T-helper 1 cell treated with Interleukin-12 subunit alpha and Interleukin-12 subunit beta and Interleukin-4 antibody, amounts not matched to agents 30 μg/mL and 1 μg/mL, for 36 hours (primary cell): Measurements from ENCODE around the gene IQCE.

ENCODE experiments used
- H3K27ac Mint-ChIP-seq: one replicate; pipeline ENCODE4 v1.8.0; 2021; ENCODE audit warnings: mild to moderate bottlenecking, mixed read lengths
- H3K27me3 Mint-ChIP-seq: one replicate; pipeline ENCODE4 v1.8.0; 2021; ENCODE audit warnings: low read depth, mixed read lengths
- H3K36me3 Mint-ChIP-seq: one replicate; pipeline ENCODE4 v1.8.0; 2021; ENCODE audit warnings: low read depth, mixed read lengths
- H3K4me1 Mint-ChIP-seq: one replicate; pipeline ENCODE4 v1.8.0; 2021; ENCODE audit warnings: low read depth, mixed read lengths
- H3K4me3 Mint-ChIP-seq: one replicate; pipeline ENCODE4 v1.8.0; 2021; ENCODE audit warnings: mild to moderate bottlenecking, moderate library complexity, mixed read lengths
- H3K9me3 Mint-ChIP-seq: one replicate; pipeline ENCODE4 v1.8.0; 2021; ENCODE audit warnings: mixed read lengths

Gene IQCE, protein sequence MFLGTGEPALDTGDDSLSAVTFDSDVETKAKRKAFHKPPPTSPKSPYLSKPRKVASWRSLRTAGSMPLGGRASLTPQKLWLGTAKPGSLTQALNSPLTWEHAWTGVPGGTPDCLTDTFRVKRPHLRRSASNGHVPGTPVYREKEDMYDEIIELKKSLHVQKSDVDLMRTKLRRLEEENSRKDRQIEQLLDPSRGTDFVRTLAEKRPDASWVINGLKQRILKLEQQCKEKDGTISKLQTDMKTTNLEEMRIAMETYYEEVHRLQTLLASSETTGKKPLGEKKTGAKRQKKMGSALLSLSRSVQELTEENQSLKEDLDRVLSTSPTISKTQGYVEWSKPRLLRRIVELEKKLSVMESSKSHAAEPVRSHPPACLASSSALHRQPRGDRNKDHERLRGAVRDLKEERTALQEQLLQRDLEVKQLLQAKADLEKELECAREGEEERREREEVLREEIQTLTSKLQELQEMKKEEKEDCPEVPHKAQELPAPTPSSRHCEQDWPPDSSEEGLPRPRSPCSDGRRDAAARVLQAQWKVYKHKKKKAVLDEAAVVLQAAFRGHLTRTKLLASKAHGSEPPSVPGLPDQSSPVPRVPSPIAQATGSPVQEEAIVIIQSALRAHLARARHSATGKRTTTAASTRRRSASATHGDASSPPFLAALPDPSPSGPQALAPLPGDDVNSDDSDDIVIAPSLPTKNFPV

DNA sequence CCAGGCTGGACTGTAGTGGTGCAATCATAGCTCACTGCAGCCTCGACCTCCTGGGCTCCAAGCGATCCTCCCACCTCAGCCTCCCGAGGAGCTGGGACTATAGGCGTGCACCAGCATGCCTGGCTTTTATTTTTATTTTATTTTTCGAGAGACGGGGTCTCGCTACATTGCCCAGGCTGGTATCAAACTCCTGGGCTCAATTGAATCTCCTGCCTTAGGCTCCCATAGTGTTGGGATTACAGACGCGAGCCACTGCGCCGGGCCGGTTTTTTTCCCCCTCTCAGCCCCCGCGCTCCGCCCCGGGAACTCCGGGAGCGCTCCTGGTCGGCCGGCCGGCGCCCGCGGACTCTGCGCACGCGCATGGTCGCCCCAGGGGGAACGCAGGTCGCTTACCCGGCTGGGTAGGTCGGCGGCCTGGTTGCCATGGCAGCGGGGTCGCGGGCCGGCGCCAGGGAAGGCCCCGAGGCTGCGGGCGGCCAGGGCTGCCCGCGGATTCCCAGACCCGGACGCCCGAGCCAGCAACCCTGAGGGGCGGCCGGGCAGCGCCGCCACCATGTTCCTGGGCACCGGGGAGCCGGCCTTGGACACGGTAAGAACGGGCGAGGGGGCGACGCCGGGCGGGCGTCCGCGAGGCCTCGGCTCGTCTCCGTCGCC, at the start of gene IQCE:
IQCE (plus strand) TSS at position 351 of the 654 bp plus-strand sequence; CDS start at position 554, 203 bp downstream.
- H3K27ac Mint-ChIP-seq, result peak within 1 kb of the TSS; percentile 31

GRCh38 chr7:2509298-2509906, 49.4 kb upstream of the IQCE start:
- Mint-ChIP-seq H3K27me3 (no peaks in the 10 kb centered on the region), H3K4me3 (peak overlapping the region; percentile 68), H3K36me3 (no peaks in the 10 kb centered on the region), H3K9me3 (no peaks in the 10 kb centered on the region), H3K27ac (peak overlapping the region; percentile 79), H3K4me1 (peaks cover 31% of the 10 kb centered on the region)

More for the DNA sequence above, at the start of gene IQCE:
- H3K36me3 Mint-ChIP-seq, result peaks cover 1% of the 10 kb centered on the region
- H3K9me3 Mint-ChIP-seq, result no peaks in the 10 kb centered on the region
- no peaks in the 10 kb centered on the region for H3K27me3 Mint-ChIP-seq
- H3K4me3 Mint-ChIP-seq, result peak within 1 kb of the TSS; percentile 76
- peaks cover 25% of the 10 kb centered on the region for H3K4me1 Mint-ChIP-seq

DNA sequence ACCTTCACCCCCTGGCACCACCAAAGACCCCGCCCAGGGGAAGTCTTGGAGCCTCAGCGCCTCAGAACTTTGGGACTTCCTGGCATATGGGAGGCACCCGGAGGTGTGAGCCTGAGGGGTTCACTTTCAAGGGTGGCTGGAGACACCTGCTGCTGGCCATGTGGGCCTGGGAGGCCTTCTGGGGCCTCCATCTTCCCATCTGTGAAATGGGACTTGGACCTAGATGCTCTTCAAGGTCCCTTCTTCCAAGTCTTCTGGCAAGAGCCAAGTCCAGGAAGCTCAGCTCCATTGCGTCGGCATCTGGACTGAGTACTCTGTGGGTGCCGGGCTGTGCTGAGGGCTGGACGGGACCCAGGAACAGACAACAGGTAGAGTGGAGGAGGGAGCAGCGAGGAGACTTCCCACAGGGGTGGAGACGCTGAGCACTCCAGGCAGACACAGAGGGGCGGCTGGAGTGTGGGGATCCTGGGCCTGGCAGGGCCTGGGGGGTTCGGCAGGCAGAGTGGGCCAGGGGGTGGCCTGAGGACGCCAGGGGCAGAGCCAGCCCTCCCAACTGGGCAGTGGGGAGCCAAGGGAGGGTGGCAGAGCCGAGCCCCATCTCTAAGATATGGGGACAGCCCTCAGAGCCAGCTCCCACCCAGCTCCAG, 48.5 kb upstream of the IQCE start:
- Mint-ChIP-seq H3K36me3 (no peaks in the 10 kb centered on the region), H3K4me3 (no peak overlapping the region), H3K9me3 (no peaks in the 10 kb centered on the region), H3K27ac (peak overlapping the region; percentile 69), H3K4me1 (peaks cover 31% of the 10 kb centered on the region), H3K27me3 (no peaks in the 10 kb centered on the region)

GRCh38 chr7:2510909-2511768, 47.6 kb upstream of the IQCE start:
- Mint-ChIP-seq H3K27ac (peak overlapping the region; percentile 85), H3K9me3 (no peaks in the 10 kb centered on the region), H3K27me3 (no peaks in the 10 kb centered on the region), H3K4me1 (peaks cover 31% of the 10 kb centered on the region), H3K4me3 (peak overlapping the region; percentile 59), H3K36me3 (no peaks in the 10 kb centered on the region)

GRCh38 chr7:2511769-2512168, 47.0 kb upstream of the IQCE start:
- Mint-ChIP-seq H3K9me3 (no peaks in the 10 kb centered on the region), H3K27ac (peak overlapping the region; percentile 85), H3K4me3 (peak overlapping the region; percentile 17), H3K4me1 (peaks cover 31% of the 10 kb centered on the region), H3K27me3 (no peaks in the 10 kb centered on the region), H3K36me3 (no peaks in the 10 kb centered on the region)

GRCh38 chr7:2512179-2512661, 46.6 kb upstream of the IQCE start:
- Mint-ChIP-seq H3K27me3 (no peaks in the 10 kb centered on the region), H3K27ac (peak overlapping the region; percentile 83), H3K4me1 (peaks cover 31% of the 10 kb centered on the region), H3K9me3 (no peaks in the 10 kb centered on the region), H3K4me3 (peak overlapping the region; percentile 17), H3K36me3 (no peaks in the 10 kb centered on the region)

- Mint-ChIP-seq H3K4me1 (peaks cover 32% of the 10 kb centered on the region), H3K27ac (peak overlapping the region; percentile 80)
Measured at GRCh38 chr7:2512713-2513112, 46.1 kb upstream of the IQCE start.

GRCh38 chr7:2513702-2514101, 45.1 kb upstream of the IQCE start:
- no peaks in the 10 kb centered on the region for H3K9me3 Mint-ChIP-seq
- peaks cover 27% of the 10 kb centered on the region for H3K4me1 Mint-ChIP-seq
- H3K4me3 Mint-ChIP-seq, result no peak overlapping the region
- no peaks in the 10 kb centered on the region for H3K36me3 Mint-ChIP-seq
- peaks cover 6% of the 10 kb centered on the region for H3K27me3 Mint-ChIP-seq
- H3K27ac Mint-ChIP-seq, result no peak overlapping the region

More at GRCh38 chr7:2512713-2513112, 46.1 kb upstream of the IQCE start:
- no peaks in the 10 kb centered on the region for H3K9me3 Mint-ChIP-seq
- no peak overlapping the region for H3K4me3 Mint-ChIP-seq
- peaks cover 3% of the 10 kb centered on the region for H3K27me3 Mint-ChIP-seq
- H3K36me3 Mint-ChIP-seq, result no peaks in the 10 kb centered on the region

GRCh38 chr7:2514473-2515423, 44.0 kb upstream of the IQCE start:
- Mint-ChIP-seq H3K4me3 (no peak overlapping the region), H3K4me1 (peaks cover 24% of the 10 kb centered on the region), H3K9me3 (no peaks in the 10 kb centered on the region), H3K36me3 (no peaks in the 10 kb centered on the region), H3K27ac (no peak overlapping the region), H3K27me3 (peaks cover 6% of the 10 kb centered on the region)

GRCh38 chr7:2515424-2516193, 43.2 kb upstream of the IQCE start:
- Mint-ChIP-seq H3K4me3 (no peak overlapping the region), H3K36me3 (peaks cover under 1% of the 10 kb centered on the region), H3K27me3 (peaks cover 6% of the 10 kb centered on the region), H3K9me3 (no peaks in the 10 kb centered on the region), H3K27ac (no peak overlapping the region), H3K4me1 (peaks cover 24% of the 10 kb centered on the region)

- peaks cover 4% of the 10 kb centered on the region for H3K36me3 Mint-ChIP-seq
- no peak overlapping the region for H3K4me3 Mint-ChIP-seq
- H3K4me1 Mint-ChIP-seq, result peaks cover 26% of the 10 kb centered on the region
- H3K27ac Mint-ChIP-seq, result no peak overlapping the region
- peaks cover 6% of the 10 kb centered on the region for H3K27me3 Mint-ChIP-seq
- H3K9me3 Mint-ChIP-seq, result no peaks in the 10 kb centered on the region
Measured at GRCh38 chr7:2516194-2516555, 42.6 kb upstream of the IQCE start.

GRCh38 chr7:2517026-2517425, 41.8 kb upstream of the IQCE start:
- H3K4me3 Mint-ChIP-seq, result no peak overlapping the region

More at GRCh38 chr7:2517026-2517425, 41.8 kb upstream of the IQCE start:
- Mint-ChIP-seq H3K9me3 (no peaks in the 10 kb centered on the region), H3K36me3 (peaks cover 10% of the 10 kb centered on the region), H3K4me1 (peaks cover 27% of the 10 kb centered on the region), H3K27ac (no peak overlapping the region), H3K27me3 (peaks cover 6% of the 10 kb centered on the region)
